ENCODE measurements around the gene BCAS3. TPM values are rescaled to one million over a fixed set of nuclear protein-coding genes. Genes with fewer than 3 reads are reported as not detected.

Gene BCAS3
- total RNA-seq, 4 donors from 2014 or later, result 18.7 to 37.8 (median 24.9) TPM

GRCh38 chr17:61124562-61124961 lies 446.9 kb downstream of the BCAS3 start:
- no peak for ATAC-seq (ENCODE audit: low FRiP score)
- DNase-seq (ENCODE audit: low spot score), result no peak
- TF ChIP-seq, protein P1, sequence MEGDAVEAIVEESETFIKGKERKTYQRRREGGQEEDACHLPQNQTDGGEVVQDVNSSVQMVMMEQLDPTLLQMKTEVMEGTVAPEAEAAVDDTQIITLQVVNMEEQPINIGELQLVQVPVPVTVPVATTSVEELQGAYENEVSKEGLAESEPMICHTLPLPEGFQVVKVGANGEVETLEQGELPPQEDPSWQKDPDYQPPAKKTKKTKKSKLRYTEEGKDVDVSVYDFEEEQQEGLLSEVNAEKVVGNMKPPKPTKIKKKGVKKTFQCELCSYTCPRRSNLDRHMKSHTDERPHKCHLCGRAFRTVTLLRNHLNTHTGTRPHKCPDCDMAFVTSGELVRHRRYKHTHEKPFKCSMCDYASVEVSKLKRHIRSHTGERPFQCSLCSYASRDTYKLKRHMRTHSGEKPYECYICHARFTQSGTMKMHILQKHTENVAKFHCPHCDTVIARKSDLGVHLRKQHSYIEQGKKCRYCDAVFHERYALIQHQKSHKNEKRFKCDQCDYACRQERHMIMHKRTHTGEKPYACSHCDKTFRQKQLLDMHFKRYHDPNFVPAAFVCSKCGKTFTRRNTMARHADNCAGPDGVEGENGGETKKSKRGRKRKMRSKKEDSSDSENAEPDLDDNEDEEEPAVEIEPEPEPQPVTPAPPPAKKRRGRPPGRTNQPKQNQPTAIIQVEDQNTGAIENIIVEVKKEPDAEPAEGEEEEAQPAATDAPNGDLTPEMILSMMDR (IDR thresholded peaks at IDR 0.05), result no peak

- no peak for ATAC-seq (ENCODE audit: low FRiP score)
- TF ChIP-seq, protein P1 (IDR thresholded peaks at IDR 0.05), result no peak
- no peak for DNase-seq (ENCODE audit: low spot score)
Observed at GRCh38 chr17:61126473-61127249, 449.0 kb downstream of the BCAS3 start.

GRCh38 chr17:61127960-61128359 lies 450.3 kb downstream of the BCAS3 start:
- no peak for DNase-seq (ENCODE audit: low spot score)
- no peak for ATAC-seq (ENCODE audit: low FRiP score)
- TF ChIP-seq, protein P1 (IDR thresholded peaks at IDR 0.05), result no peak

- ATAC-seq (ENCODE audit: low FRiP score), result no peak
- no peak for DNase-seq (ENCODE audit: low spot score)
- TF ChIP-seq, protein P1 (IDR thresholded peaks at IDR 0.05), result no peak
Observed at GRCh38 chr17:61128661-61129115, 451.0 kb downstream of the BCAS3 start.

GRCh38 chr17:61129267-61130254 lies 451.9 kb downstream of the BCAS3 start:
- TF ChIP-seq, protein P1 (IDR thresholded peaks at IDR 0.05), result no peak
- ATAC-seq (ENCODE audit: low FRiP score) (no peak), DNase-seq (ENCODE audit: low spot score) (no peak)

DNA sequence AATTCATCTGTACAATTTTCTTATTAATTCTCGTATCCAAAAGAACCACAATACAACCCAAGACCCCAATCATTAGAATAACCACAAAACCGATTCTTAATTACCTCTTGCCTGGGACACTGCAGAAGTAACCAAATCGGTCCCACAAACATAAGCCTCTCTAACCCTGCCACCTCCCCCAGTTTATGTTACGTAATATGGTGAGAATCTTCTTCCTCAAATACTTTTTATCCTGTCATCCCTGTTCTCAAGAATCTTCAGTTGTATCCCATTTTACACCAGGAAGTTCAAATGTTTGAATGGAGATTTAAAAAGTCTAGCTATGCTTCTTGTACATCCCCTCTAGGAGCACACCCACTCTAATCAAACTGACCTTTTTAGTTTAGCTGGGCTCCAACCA lies 452.7 kb downstream of the BCAS3 start:
- TF ChIP-seq, protein P1 (IDR thresholded peaks at IDR 0.05), result no peak

More for the DNA sequence above, 452.7 kb downstream of the BCAS3 start:
- ATAC-seq (ENCODE audit: low FRiP score) (no peak), DNase-seq (ENCODE audit: low spot score) (no peak)
